ENCODE measurements around the gene HIVEP2. TPM values are rescaled to one million over a fixed set of nuclear protein-coding genes. Genes with fewer than 3 reads are reported as not detected.

HIVEP2 gene
- total RNA-seq, 2 experiments from 2014 or later: 48.4 to 48.6 TPM

DNA sequence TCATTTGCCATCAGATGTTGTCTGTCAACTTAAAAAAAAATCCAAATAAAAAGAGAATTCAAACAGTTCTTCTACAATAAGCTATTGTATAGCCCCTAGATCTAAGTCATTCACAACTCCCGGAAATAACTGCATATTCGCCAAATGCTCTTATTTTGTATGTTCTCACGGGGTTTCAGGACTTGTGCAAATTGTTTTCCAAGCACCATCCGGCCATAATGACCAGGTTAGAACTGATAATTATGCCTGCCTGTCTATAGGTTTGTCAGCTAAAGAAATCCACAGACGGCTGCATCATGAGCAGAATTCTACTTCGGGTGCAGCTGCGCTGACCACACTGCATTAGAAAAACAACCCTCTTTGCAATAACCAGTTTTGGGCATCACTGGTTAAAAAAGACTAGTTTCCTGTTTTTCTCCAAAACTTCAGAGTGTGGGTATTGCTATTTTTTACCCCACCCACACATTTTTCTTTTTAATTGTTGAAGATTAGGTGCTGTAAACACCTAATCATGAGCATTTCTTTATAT lies 87.7 kb downstream of the HIVEP2 start:
- DNase-seq: peak in 11 of 14 experiments; percentile 25 to 65 (median 37)
- no peaks in the 10 kb centered on the region for H3K27me3 Mint-ChIP-seq
- H3K4me1 Mint-ChIP-seq (ENCODE audit: low read depth): peaks cover 93% of the 10 kb centered on the region
- peaks cover 3% of the 10 kb centered on the region for H3K36me3 ChIP-seq (ENCODE audit: insufficient read depth, low read length)
- ATAC-seq (ENCODE audit: poor library complexity): peak; percentile 40
- peak overlapping the region; percentile 88 to 99 for H3K27ac ChIP-seq (ENCODE audit: low read depth in 1 of 2, low read length in 2 of 2)
- ChIA-PET CTCF (no interaction called here), POLR2A (interaction anchor here (0.6 to 10.7 kb wide), 33 partner anchors 9 to 1207 kb away, joined by 3 to 323 read pairs (median 6); partner anchors contain the start of gene HIVEP2)
- peaks cover 7% of the 10 kb centered on the region for H3K36me3 Mint-ChIP-seq (ENCODE audit: low read depth)
- H3K4me3 ChIP-seq (ENCODE audit: low read length): peak overlapping the region; percentile 46
- H3K27ac Mint-ChIP-seq: peak overlapping the region; percentile 94
- TF ChIP-seq, protein P1, sequence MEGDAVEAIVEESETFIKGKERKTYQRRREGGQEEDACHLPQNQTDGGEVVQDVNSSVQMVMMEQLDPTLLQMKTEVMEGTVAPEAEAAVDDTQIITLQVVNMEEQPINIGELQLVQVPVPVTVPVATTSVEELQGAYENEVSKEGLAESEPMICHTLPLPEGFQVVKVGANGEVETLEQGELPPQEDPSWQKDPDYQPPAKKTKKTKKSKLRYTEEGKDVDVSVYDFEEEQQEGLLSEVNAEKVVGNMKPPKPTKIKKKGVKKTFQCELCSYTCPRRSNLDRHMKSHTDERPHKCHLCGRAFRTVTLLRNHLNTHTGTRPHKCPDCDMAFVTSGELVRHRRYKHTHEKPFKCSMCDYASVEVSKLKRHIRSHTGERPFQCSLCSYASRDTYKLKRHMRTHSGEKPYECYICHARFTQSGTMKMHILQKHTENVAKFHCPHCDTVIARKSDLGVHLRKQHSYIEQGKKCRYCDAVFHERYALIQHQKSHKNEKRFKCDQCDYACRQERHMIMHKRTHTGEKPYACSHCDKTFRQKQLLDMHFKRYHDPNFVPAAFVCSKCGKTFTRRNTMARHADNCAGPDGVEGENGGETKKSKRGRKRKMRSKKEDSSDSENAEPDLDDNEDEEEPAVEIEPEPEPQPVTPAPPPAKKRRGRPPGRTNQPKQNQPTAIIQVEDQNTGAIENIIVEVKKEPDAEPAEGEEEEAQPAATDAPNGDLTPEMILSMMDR (IDR thresholded peaks at IDR 0.05): no peak
- no peaks in the 10 kb centered on the region for H3K9me3 ChIP-seq (ENCODE audit: control insufficient read depth in 1 of 2, insufficient read depth in 1 of 2, low read length in 2 of 2)
- intact Hi-C loops (cut with DNase I, micrococcal nuclease): loop anchor here (1.0 to 5.0 kb wide), 7 partner anchors 16 to 87 kb away; no protein-coding TSS in a partner anchor
- no peaks in the 10 kb centered on the region for H3K27me3 ChIP-seq (ENCODE audit: control insufficient read depth in 1 of 2, insufficient read depth in 2 of 2, low read length in 2 of 2)
- H3K9me3 Mint-ChIP-seq: no peaks in the 10 kb centered on the region
- peak overlapping the region; percentile 82 for H3K4me3 Mint-ChIP-seq
- H3K4me1 ChIP-seq (ENCODE audit: insufficient read depth, low read length): peaks cover 69% of the 10 kb centered on the region

DNA sequence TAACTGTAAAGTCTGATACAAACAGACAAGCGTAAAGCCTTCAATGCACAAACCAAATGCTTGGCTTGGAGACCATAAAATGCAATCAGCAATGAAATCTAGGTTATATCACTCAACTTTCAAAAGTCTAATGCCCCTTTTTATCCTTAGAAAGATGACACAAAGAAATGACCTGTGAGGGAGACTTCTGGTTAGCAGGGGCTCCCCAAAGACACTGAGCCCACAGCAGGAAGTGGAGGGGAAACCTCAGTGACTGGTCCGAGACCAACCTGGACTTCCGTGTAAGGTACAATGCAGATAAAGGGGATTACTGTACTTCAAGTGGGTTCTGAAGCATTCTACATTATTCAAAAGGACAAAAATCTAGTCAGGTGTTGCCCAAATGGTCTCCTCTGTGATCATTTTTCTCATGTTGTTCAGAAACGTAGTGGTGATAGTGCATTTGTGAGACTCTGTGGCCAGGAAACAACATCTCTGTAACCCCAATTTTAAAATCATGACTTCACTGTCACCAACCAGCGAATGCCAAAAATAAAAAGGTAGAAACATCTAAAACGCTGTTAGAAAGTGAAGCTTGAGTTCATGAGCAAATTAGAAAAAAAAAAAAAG lies 88.2 kb downstream of the HIVEP2 start:
- POLR2A ChIA-PET: interaction anchor here (0.6 to 10.7 kb wide), 33 partner anchors 9 to 1207 kb away, joined by 3 to 323 read pairs (median 7); partner anchors contain the start of gene HIVEP2
- H3K27ac ChIP-seq (ENCODE audit: low read depth in 1 of 2, low read length in 2 of 2): peak overlapping the region; percentile 88 to 99
- no peaks in the 10 kb centered on the region for H3K9me3 ChIP-seq (ENCODE audit: control insufficient read depth in 1 of 2, insufficient read depth in 1 of 2, low read length in 2 of 2)
- H3K4me1 ChIP-seq (ENCODE audit: insufficient read depth, low read length): peaks cover 68% of the 10 kb centered on the region
- CTCF ChIA-PET: interaction anchor here (1.2 to 2.6 kb wide), 2 partner anchors 10 to 87 kb away, joined by 3 to 7 read pairs; no protein-coding TSS in a partner anchor
- H3K4me3 ChIP-seq (ENCODE audit: low read length): peak overlapping the region; percentile 46
- Mint-ChIP-seq H3K27me3 (no peaks in the 10 kb centered on the region), H3K36me3 (ENCODE audit: low read depth) (peaks cover 7% of the 10 kb centered on the region), H3K9me3 (no peaks in the 10 kb centered on the region), H3K27ac (peak overlapping the region; percentile 94), H3K4me1 (ENCODE audit: low read depth) (peaks cover 93% of the 10 kb centered on the region), H3K4me3 (peak overlapping the region; percentile 82)
- peaks cover 3% of the 10 kb centered on the region for H3K36me3 ChIP-seq (ENCODE audit: insufficient read depth, low read length)
- TF ChIP-seq, protein P1 (IDR thresholded peaks at IDR 0.05): no peak
- H3K27me3 ChIP-seq (ENCODE audit: control insufficient read depth in 1 of 2, insufficient read depth in 2 of 2, low read length in 2 of 2): no peaks in the 10 kb centered on the region
- DNase-seq (peak in 4 of 14 experiments; percentile 40 to 78 (median 74)), ATAC-seq (ENCODE audit: poor library complexity) (peak; percentile 38)
- intact Hi-C loops (cut with DNase I, micrococcal nuclease): loop anchor here (1.0 to 5.0 kb wide), 7 partner anchors 16 to 88 kb away; no protein-coding TSS in a partner anchor

DNA sequence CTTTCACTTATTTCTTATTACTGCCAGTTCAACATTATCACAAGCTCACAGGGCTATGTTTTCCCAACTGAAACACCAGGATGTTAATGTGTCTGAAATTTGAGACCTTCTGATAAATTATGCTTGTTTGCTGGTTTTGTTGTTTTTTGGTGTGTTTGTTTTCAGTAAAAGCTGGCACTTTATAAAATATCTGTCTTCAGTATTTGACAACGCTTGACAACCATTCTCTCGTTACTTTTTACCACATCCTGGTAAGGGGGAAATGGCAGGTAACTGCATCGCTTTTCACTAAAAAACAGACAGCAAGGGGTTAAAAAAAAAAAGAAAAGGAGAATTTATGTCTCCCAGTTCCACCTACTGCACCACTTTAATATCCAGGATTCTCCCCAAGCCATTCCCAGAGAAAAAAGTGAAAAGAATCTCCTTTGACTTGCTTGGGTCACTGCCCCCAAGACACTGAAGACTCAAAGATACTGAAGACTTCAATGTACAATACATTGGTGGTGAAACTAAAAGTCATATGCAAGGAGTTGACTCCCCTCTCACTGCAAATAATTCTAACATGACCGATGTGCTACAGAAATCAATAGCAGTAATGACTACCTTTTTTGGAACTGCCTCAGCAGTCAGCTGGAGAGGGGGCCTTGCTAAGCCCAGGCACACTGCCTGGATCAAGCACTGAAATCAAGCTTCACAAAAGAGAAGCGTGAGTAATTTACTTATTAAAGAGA lies 88.9 kb downstream of the HIVEP2 start:
- peak overlapping the region; percentile 46 for H3K4me3 ChIP-seq (ENCODE audit: low read length)
- intact Hi-C loops (cut with DNase I, micrococcal nuclease): loop anchor here (2.0 to 5.0 kb wide), 4 partner anchors 17 to 71 kb away; no protein-coding TSS in a partner anchor
- peak in 3 of 14 experiments; percentile 44 to 72 (median 48) for DNase-seq
- TF ChIP-seq, protein P1 (IDR thresholded peaks at IDR 0.05): no peak
- no peaks in the 10 kb centered on the region for H3K27me3 Mint-ChIP-seq
- peaks cover 3% of the 10 kb centered on the region for H3K36me3 ChIP-seq (ENCODE audit: insufficient read depth, low read length)
- peaks cover 7% of the 10 kb centered on the region for H3K36me3 Mint-ChIP-seq (ENCODE audit: low read depth)
- H3K4me1 Mint-ChIP-seq (ENCODE audit: low read depth): peaks cover 93% of the 10 kb centered on the region
- ChIA-PET CTCF (interaction anchor here (0.6 to 2.6 kb wide), 3 partner anchors 9 to 87 kb away, joined by 3 to 7 read pairs (median 3); no protein-coding TSS in a partner anchor), POLR2A (interaction anchor here (1.0 to 10.7 kb wide), 19 partner anchors 8 to 287 kb away, joined by 3 to 323 read pairs (median 11); partner anchors contain the start of gene HIVEP2)
- peaks cover 73% of the 10 kb centered on the region for H3K4me1 ChIP-seq (ENCODE audit: insufficient read depth, low read length)
- H3K27ac Mint-ChIP-seq: peak overlapping the region; percentile 94
- no peaks in the 10 kb centered on the region for H3K9me3 ChIP-seq (ENCODE audit: control insufficient read depth in 1 of 2, insufficient read depth in 1 of 2, low read length in 2 of 2)
- peak overlapping the region; percentile 88 to 99 for H3K27ac ChIP-seq (ENCODE audit: low read depth in 1 of 2, low read length in 2 of 2)
- peak overlapping the region; percentile 82 for H3K4me3 Mint-ChIP-seq
- no peaks in the 10 kb centered on the region for H3K27me3 ChIP-seq (ENCODE audit: control insufficient read depth in 1 of 2, insufficient read depth in 2 of 2, low read length in 2 of 2)
- H3K9me3 Mint-ChIP-seq: no peaks in the 10 kb centered on the region
- peak; percentile 6 for ATAC-seq (ENCODE audit: poor library complexity)
